ENCODE results near the gene AUNIP. TPM values are rescaled to one million over a fixed set of nuclear protein-coding genes. Genes with fewer than 3 reads are reported as not detected.

Gene AUNIP
- total and polyA plus RNA-seq, 2 experiments from 2014 or later = 20.9 to 21.9 TPM

GRCh38 chr1:25893116-25893515 is 33.9 kb upstream of the AUNIP start:
- peaks cover 21% of the 10 kb centered on the region for H3K4me1 ChIP-seq (ENCODE audit: insufficient read depth)
- no peaks in the 10 kb centered on the region for H3K9me3 Mint-ChIP-seq
- no peak overlapping the region for H3K4me3 ChIP-seq
- no peak overlapping the region for H2AFZ ChIP-seq
- H3K27me3 ChIP-seq (ENCODE audit: insufficient read depth) = no peaks in the 10 kb centered on the region
- H3K4me1 Mint-ChIP-seq = peaks cover 32% of the 10 kb centered on the region
- DNase-seq (ENCODE audit: low spot score) = no peak
- H3K27ac ChIP-seq (ENCODE audit: low read depth) = peak overlapping the region; percentile 70
- H3K9me2 ChIP-seq (ENCODE audit: insufficient read depth) = no peaks in the 10 kb centered on the region
- no peaks in the 10 kb centered on the region for H3K79me2 ChIP-seq (replicated peaks; ENCODE audit: insufficient read depth)
- no peaks in the 10 kb centered on the region; the same call in 1 of the 2 replicates for H4K20me1 ChIP-seq (replicated peaks; ENCODE audit: insufficient read depth)
- H3K4me3 Mint-ChIP-seq = no peak overlapping the region
- H3K4me2 ChIP-seq = peak overlapping the region; percentile 64; the same call in 1 of the 2 replicates
- H3K36me3 Mint-ChIP-seq (ENCODE audit: low read depth) = 0 out of 3 replicates have a peak, but pooled peaks cover 7% of the 10 kb centered on the region
- H3K27ac Mint-ChIP-seq = no peak overlapping the region; the same call in 1 of the 2 replicates
- H3K36me3 ChIP-seq (ENCODE audit: insufficient read depth) = no peaks in the 10 kb centered on the region
- TF ChIP-seq ZNF331 (CRISPR knock-in tag; IDR thresholded peaks at IDR 0.05; ENCODE audit: low read depth) (no peak), POLR2AphosphoS5 (IDR thresholded peaks at IDR 0.05; ENCODE audit: low read depth) (no peak), STAT1 (IDR thresholded peaks at IDR 0.05; ENCODE audit: unreplicated experiment) (no peak), EZH2 (IDR thresholded peaks at IDR 0.05; ENCODE audit: low read depth, unreplicated experiment) (no peak), EZH2phosphoT487 (IDR thresholded peaks at IDR 0.05; ENCODE audit: unreplicated experiment) (no peak), ZNF462 (CRISPR knock-in tag; IDR thresholded peaks at IDR 0.05) (no peak), JUNB (IDR thresholded peaks at IDR 0.05; ENCODE audit: unreplicated experiment) (no peak), REST (IDR thresholded peaks at IDR 0.05; ENCODE audit: unreplicated experiment) (no peak), ZNF114 (CRISPR knock-in tag; IDR thresholded peaks at IDR 0.05) (no peak)
- peaks cover 12% of the 10 kb centered on the region for H3K27me3 Mint-ChIP-seq (ENCODE audit: insufficient read depth, low read depth, poor library complexity)
- ATAC-seq = no peak
- H3F3A ChIP-seq (replicated peaks; ENCODE audit: low read depth) = peaks cover 18% of the 10 kb centered on the region

Data from GM23338 (cell line).